Gastroesophageal sphincter (tissue), 4 donors: ENCODE data around the gene DYNC1LI2. TPM values are rescaled to one million over a fixed set of nuclear protein-coding genes. Genes with fewer than 3 reads are reported as not detected.
"Not testable (repeated sequence)": the region's sequence is repeated elsewhere in the genome, so short reads cannot be mapped to it uniquely, and the experiment has no call there.

Source experiments
- ATAC-seq: fragments of 150-250 bp; one replicate; pipeline ENCODE4 v1.9.1; 2016; ENCODE audit warnings: mild to moderate bottlenecking, moderate library complexity
- H3K27ac ChIP-seq, 4 donors: fragments of 200-600 bp; sonication (generic) in 3 of 4; 1 replicate in 3 of 4; 2 replicates in 1 of 4; pipeline ENCODE4 v1.5.1; 2016 to 2019
- H3K27me3 ChIP-seq: fragments of 200-600 bp; sonication (generic); one replicate; pipeline ENCODE4 v1.5.1; 2019
- H3K36me3 ChIP-seq, 2 donors: fragments of 200-600 bp; sonication (generic); one replicate each; pipeline ENCODE4 v1.5.1; 2019; ENCODE audit warnings: control low read depth in 1 of 2
- H3K4me1 ChIP-seq, 3 donors: fragments of 200-600 bp; sonication (generic); 1 replicate in 2 of 3; 2 replicates in 1 of 3; pipeline ENCODE4 v1.5.1; 2016 to 2019; ENCODE audit warnings: control low read depth in 2 of 3
- H3K4me3 ChIP-seq, 2 donors: fragments of 200-600 bp; sonication (generic); one replicate each; pipeline ENCODE4 v1.5.1; 2019; ENCODE audit warnings: mild to moderate bottlenecking in 1 of 2, moderate library complexity in 1 of 2
- H3K9me3 ChIP-seq, 3 donors: fragments of 200-600 bp; sonication (generic); one replicate each; pipeline ENCODE4 v1.5.1; 2017 to 2019; ENCODE audit warnings: control low read depth in 2 of 3
- EP300 ChIP-seq: sonication (generic); formaldehyde crosslinking; IDR thresholded peaks from one replicate; pipeline ENCODE4 v1.6.1; 2017; ENCODE audit warnings: antibody characterized with exemption, mild to moderate bottlenecking
- POLR2A ChIP-seq, 2 donors: fragments of 450-650 bp; IDR thresholded peaks; one replicate each; pipeline ENCODE4 v1.6.1; 2017; ENCODE audit warnings: antibody characterized with exemption in 2 of 2, mild to moderate bottlenecking in 2 of 2, moderate library complexity in 1 of 2
- POLR2AphosphoS5 ChIP-seq: sonication (generic); formaldehyde crosslinking; IDR thresholded peaks from one replicate; pipeline ENCODE4 v1.6.1; 2017; ENCODE audit warnings: antibody characterized with exemption
- WGBS, 2 donors: methylation state at CpG; one replicate each; pipeline ENCODE4 v1.1.5; 2018; ENCODE audit warnings: low coverage in 1 of 2; 5-methylcytosine and 5-hydroxymethylcytosine counted together
- total RNA-seq, 4 donors: library from RNA; depleted of rRNA; stranded (reverse); fragments of >200 nt; gene quantifications; one replicate each; pipeline ENCODE4 v1.1.0, GENCODE V29; 2016
- TF ChIP-seq, protein P1 (sequence below), 4 experiments: fragments of 200-600 bp in 2 of 4; fragments of 450-650 bp in 2 of 4; sonication (generic) in 1 of 4; IDR thresholded peaks; one replicate each; pipeline ENCODE4 v1.5.1; 2017 to 2019; ENCODE audit warnings: antibody characterized with exemption in 4 of 4, mild to moderate bottlenecking in 2 of 4, moderate library complexity in 2 of 4

DYNC1LI2 gene
- total RNA-seq, 4 donors from 2014 or later: 202 to 292 (median 219) TPM

DNA sequence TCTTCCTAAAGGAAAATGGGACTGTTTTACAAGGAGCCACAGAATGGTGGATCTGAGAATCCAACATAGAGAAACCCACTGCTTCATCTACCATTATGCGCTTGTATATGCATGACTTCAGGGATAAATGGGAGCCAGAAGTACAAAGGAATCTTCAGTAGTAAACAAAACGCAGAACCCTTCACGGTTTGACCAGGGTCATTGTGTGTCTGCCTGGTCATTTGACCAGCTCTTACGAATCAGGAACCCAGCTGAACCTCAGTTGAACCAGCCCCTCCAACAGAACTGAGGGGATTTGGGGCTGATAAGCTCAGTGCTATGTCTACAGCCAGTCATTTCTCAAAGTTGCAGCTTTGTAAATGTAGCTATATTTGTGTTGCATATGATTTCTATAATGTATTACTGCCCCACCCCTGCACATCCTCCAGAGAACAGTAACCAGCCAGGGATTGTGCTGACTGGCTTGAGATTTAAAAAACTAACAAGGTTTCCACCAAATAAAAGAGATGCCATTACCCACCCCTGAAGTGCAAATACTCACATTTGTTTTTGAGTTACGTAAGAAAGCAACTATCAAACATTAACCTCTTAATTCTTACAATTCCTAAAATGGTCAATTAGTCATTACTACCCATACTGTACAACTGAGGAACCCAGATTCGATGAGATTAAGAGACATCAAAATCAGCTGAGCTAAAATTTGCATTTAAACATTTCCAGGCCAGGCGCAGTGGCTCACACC lies 61.1 kb downstream of the DYNC1LI2 start:
- TF ChIP-seq EP300 (no peak), POLR2A (IDR thresholded peaks at IDR 0.05) (no peak), POLR2AphosphoS5 (no peak)
- TF ChIP-seq, protein P1, sequence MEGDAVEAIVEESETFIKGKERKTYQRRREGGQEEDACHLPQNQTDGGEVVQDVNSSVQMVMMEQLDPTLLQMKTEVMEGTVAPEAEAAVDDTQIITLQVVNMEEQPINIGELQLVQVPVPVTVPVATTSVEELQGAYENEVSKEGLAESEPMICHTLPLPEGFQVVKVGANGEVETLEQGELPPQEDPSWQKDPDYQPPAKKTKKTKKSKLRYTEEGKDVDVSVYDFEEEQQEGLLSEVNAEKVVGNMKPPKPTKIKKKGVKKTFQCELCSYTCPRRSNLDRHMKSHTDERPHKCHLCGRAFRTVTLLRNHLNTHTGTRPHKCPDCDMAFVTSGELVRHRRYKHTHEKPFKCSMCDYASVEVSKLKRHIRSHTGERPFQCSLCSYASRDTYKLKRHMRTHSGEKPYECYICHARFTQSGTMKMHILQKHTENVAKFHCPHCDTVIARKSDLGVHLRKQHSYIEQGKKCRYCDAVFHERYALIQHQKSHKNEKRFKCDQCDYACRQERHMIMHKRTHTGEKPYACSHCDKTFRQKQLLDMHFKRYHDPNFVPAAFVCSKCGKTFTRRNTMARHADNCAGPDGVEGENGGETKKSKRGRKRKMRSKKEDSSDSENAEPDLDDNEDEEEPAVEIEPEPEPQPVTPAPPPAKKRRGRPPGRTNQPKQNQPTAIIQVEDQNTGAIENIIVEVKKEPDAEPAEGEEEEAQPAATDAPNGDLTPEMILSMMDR (IDR thresholded peaks at IDR 0.05): no peak
- no peaks in the 10 kb centered on the region for H3K9me3 ChIP-seq
- no peak overlapping the region for H3K4me3 ChIP-seq
- WGBS, 2 donors: 73 to 78% methylated on average over 6 to 7 of the region's 7 CpGs
- no peak for ATAC-seq
- no peaks in the 10 kb centered on the region for H3K36me3 ChIP-seq
- H3K27ac ChIP-seq: no peak overlapping the region
- peaks cover 0 to 11% (median 2%) of the 10 kb centered on the region in 3 donors for H3K4me1 ChIP-seq
- H3K27me3 ChIP-seq: no peaks in the 10 kb centered on the region

DNA sequence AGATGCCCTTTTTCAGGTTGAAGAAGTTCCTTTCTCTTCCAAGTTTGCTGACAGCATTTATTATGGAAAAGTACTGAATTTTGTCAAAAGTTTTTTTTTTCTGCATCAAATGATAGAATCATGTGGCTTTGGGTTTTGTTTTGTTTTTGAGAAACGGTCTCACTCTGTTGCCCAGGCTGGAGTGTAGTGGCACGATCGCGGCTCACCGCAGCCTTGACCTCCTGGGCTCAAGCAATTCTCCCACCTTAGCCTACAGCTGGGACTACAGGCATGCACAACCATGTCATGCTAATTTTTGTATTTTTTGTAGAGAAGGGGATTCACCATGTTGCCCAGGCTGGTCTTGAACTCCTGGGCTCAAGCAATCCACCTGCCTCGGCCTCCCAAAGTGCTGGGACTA lies 62.1 kb downstream of the DYNC1LI2 start:
- ATAC-seq: no peak
- WGBS, 2 donors: 93 to 97% methylated on average over 6 of the region's 6 CpGs
- TF ChIP-seq, protein P1 (IDR thresholded peaks at IDR 0.05): no peak
- TF ChIP-seq POLR2A (IDR thresholded peaks at IDR 0.05) (no peak), POLR2AphosphoS5 (no peak), EP300 (no peak)

DNA sequence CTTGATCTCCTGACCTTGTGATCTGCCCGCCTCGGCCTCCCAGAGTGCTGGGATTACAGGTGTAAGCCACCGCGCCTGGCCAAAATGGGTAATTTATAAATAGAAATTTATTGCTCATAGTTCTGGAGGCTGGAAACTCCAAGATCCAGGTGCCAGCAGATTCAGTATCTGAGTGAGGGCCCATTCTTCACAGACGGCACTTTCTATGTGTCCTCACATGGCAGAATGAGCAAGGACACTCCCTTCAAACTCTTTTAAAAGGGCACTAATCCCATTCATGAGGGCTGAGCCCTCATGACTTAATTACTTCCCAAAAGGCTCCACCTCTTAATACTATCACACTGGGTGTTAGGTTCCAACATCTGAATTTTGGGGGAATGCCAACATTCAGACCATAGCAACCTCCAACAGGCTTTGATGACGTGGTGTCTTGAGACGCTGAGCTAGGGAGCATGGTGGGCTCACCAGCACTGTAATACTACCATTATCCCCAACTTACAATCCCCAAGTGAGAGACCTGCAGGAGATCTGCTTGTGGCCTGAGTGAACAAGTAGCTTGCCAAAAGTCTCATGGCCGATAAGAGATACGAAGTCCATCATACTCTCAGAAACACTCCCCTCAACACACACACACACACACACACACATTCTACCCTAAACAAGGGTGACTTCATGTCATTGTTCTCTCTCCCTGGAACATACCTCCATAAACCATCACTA lies 63.3 kb downstream of the DYNC1LI2 start:
- Histone ChIP-seq H3K9me3 (no peaks in the 10 kb centered on the region), H3K36me3 (no peaks in the 10 kb centered on the region), H3K27ac (no peak overlapping the region), H3K4me1 (no peaks in the 10 kb centered on the region), H3K4me3 (no peak overlapping the region), H3K27me3 (no peaks in the 10 kb centered on the region)
- no peak for TF ChIP-seq POLR2A (IDR thresholded peaks at IDR 0.05)
- 95 to 97% methylated on average over 4 of the region's 9 CpGs for WGBS, 2 donors
- no peak for ATAC-seq

More for the DNA sequence above, 62.1 kb downstream of the DYNC1LI2 start:
- H3K27ac ChIP-seq: no peak overlapping the region
- no peaks in the 10 kb centered on the region for H3K36me3 ChIP-seq
- H3K4me3 ChIP-seq: no peak overlapping the region
- H3K9me3 ChIP-seq: no peaks in the 10 kb centered on the region
- peaks cover 0 to 1% (median 0%) of the 10 kb centered on the region in 3 donors for H3K4me1 ChIP-seq
- no peaks in the 10 kb centered on the region for H3K27me3 ChIP-seq

DNA sequence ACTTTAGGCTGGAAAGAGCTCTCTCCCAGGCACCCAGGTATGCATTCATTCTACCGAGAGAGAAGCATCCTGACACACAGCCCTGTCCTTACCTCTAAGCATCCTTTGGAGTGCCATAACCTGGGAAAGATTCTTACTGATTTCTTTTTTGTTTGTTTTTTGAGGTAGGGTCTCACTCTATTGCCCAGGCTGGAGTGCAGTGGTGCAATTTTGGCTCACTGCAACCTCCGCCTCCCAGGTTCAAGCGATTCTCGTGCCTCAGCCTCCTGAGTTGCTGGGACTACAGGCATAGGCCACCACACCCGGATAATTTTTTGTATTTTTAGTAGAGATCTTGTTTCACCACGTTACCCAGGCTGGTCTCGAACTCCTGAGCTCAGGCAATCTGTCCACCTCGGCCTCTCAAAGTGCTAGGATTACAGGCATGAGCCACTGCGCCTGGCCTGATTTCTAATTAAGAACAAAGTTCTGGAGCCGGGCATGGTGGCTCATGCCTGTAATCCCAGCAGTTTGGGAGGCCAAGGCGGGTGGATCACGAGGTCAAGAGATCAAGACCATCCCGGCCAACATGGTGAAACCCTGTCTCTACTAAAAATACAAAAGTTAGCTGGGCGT lies 65.8 kb downstream of the DYNC1LI2 start:
- not testable (repeated sequence) for ATAC-seq, H3K4me3 ChIP-seq, H3K36me3 ChIP-seq, H3K4me1 ChIP-seq, H3K27me3 ChIP-seq, H3K9me3 ChIP-seq, H3K27ac ChIP-seq
- 80 to 93% methylated on average over 1 to 5 of the region's 14 CpGs for WGBS, 2 donors

DNA sequence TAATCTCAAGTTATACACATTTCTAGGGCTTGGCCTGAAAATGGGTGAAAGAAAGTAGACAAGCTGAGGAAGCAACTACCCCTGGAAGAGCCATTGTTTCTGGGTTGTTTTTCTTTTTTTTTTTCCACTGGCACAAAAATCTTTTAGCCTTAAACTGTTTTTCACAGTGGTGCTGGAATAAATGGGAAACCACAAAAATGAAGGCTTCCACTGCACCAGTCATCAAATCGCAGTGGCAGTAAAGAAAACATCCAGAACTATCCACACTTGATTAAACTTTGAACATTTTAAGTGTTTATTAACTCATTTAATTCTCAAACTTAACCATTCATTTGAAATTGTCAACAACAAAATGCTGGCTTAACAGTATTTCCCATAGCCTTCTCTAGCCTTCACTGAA lies 69.1 kb downstream of the DYNC1LI2 start:
- Histone ChIP-seq H3K4me3 (no peak overlapping the region), H3K36me3 (peaks cover 0 to 8% of the 10 kb centered on the region in 2 donors), H3K27ac (no peak overlapping the region), H3K4me1 (no peaks in the 10 kb centered on the region), H3K9me3 (no peaks in the 10 kb centered on the region), H3K27me3 (no peaks in the 10 kb centered on the region)
- WGBS, 2 donors: 60 to 73% methylated on average over 1 of the region's 1 CpG
- no peak for ATAC-seq
- TF ChIP-seq, protein P1 (IDR thresholded peaks at IDR 0.05): no peak
- TF ChIP-seq POLR2A (IDR thresholded peaks at IDR 0.05): no peak
- no peak for TF ChIP-seq POLR2AphosphoS5
- TF ChIP-seq EP300: no peak
